Spleen (tissue), 13 donors: ENCODE results near the gene LIG3. TPM values are rescaled to one million over a fixed set of nuclear protein-coding genes. Genes with fewer than 3 reads are reported as not detected.
A peak's percentile ranks its signal among the peaks of the same experiment; 100 is the strongest.
"Not testable (repeated sequence)": the region's sequence is repeated elsewhere in the genome, so short reads cannot be mapped to it uniquely, and the experiment has no call there.

Source experiments
- DNase-seq: peaks from one replicate; pipeline ENCODE4 v3.0.0-alpha.2; 2020
- H3K27ac ChIP-seq, 8 donors: fragments of 200-600 bp; sonication (generic) in 7 of 8; 1 replicate in 4 of 8; 2 replicates in 4 of 8; pipeline versions ENCODE4 v1.5.0 to v1.8.0; 2016 to 2021; ENCODE audit warnings: inconsistent platforms in 4 of 8, mild to moderate bottlenecking in 4 of 8, moderate library complexity in 1 of 8
- H3K27me3 ChIP-seq, 7 donors: fragments of 200-600 bp; sonication (generic) in 6 of 7; replicated peaks in 1 of 7; 1 replicate in 4 of 7; 2 replicates in 3 of 7; pipeline versions ENCODE4 v1.5.0 to v1.8.0; 2016 to 2021; ENCODE audit warnings: inconsistent platforms in 3 of 7, mild to moderate bottlenecking in 1 of 7
- H3K36me3 ChIP-seq, 6 donors: fragments of 200-600 bp; sonication (generic) in 5 of 6; 1 replicate in 4 of 6; 2 replicates in 2 of 6; pipeline versions ENCODE4 v1.5.0 to v1.8.0; 2016 to 2021; ENCODE audit warnings: inconsistent platforms in 2 of 6
- H3K4me1 ChIP-seq, 6 donors: fragments of 200-600 bp; sonication (generic) in 5 of 6; 1 replicate in 3 of 6; 2 replicates in 3 of 6; pipeline versions ENCODE4 v1.5.0 to v1.8.0; 2016 to 2021; ENCODE audit warnings: inconsistent platforms in 3 of 6
- H3K4me3 ChIP-seq, 8 donors: fragments of 200-600 bp; sonication (generic) in 7 of 8; 1 replicate in 4 of 8; 2 replicates in 4 of 8; pipeline versions ENCODE4 v1.5.0 to v1.8.0; 2016 to 2021; ENCODE audit warnings: inconsistent platforms in 4 of 8, mild to moderate bottlenecking in 4 of 8, moderate library complexity in 2 of 8
- H3K9me3 ChIP-seq, 8 donors: fragments of 200-600 bp; sonication (generic) in 7 of 8; 1 replicate in 4 of 8; 2 replicates in 4 of 8; pipeline versions ENCODE4 v1.5.0 to v1.8.0; 2016 to 2021; ENCODE audit warnings: inconsistent platforms in 4 of 8
- POLR2A ChIP-seq, 3 donors: fragments of 450-650 bp; IDR thresholded peaks; one replicate each; pipeline ENCODE4 v1.5.1; 2017; ENCODE audit warnings: antibody characterized with exemption in 3 of 3, mild to moderate bottlenecking in 1 of 3
- POLR2AphosphoS5 ChIP-seq, 3 donors: sonication (generic); formaldehyde crosslinking; IDR thresholded peaks; one replicate each; pipeline ENCODE4 v1.5.1; 2017; ENCODE audit warnings: antibody characterized with exemption in 3 of 3
- WGBS, 5 donors: extraction: QIAGEN DNeasy Blood & Tissue Kit in 3 of 5; methylation state at CpG; one replicate each; pipeline versions ENCODE4 v1.1.5 to v1.1.7; 2013 to 2018; 5-methylcytosine and 5-hydroxymethylcytosine counted together
- intact Hi-C: fragments of 100-400 bp; cut with DNase I; formaldehyde crosslinking; loops from one replicate; pipeline ENCODE4 v1.15.0; 2023; ENCODE audit warnings: low total_unique reads
- long read RNA-seq, 2 donors: transcript quantifications; one replicate each; lab custom pipeline, GENCODE V29; 2026
- polyA plus RNA-seq, 3 donors: library from polyadenylated mRNA; stranded (reverse); fragments of 200-250 nt; gene quantifications; one replicate each; pipeline ENCODE4 v1.2.1, GENCODE V29; 2013
- total RNA-seq, 7 donors: library from RNA; depleted of rRNA in 3 of 7; stranded (reverse); fragments of >200 nt in 3 of 7; fragmentation: NEBNext Ultra II Directional in 4 of 7; extraction: Animal tissue kit (Norgen Biotek cat#: 25700) in 4 of 7; gene quantifications; one replicate each; pipeline versions ENCODE4 v1.1.0 to v1.2.1, GENCODE V29; 2016 to 2021
- TF ChIP-seq, protein P1 (sequence below), 11 experiments: fragments of 200-600 bp in 7 of 11; fragments of 450-650 bp in 4 of 11; sonication (generic) in 4 of 11; IDR thresholded peaks in 8 of 11; conservative IDR thresholded peaks in 3 of 11; 1 replicate in 7 of 11; 2 replicates in 4 of 11; pipeline versions ENCODE4 v1.4.0 to v1.8.0; 2016 to 2021; ENCODE audit warnings: antibody characterized with exemption in 11 of 11, inconsistent platforms in 4 of 11, mild to moderate bottlenecking in 1 of 11
- donor health status: healthy with polysubstance abuse.
- donor health status: DM: no; HTN: no; CAD: no; lungs with moderate emphysema.
- donor health status: DM: no; HTN: no; CAD: no.
- donor health status: Bipolar disorder and iron deficiency.
- donor health status: healthy.
- donor health status: DM: no; HTN: no; CAD: no.
- donor health status: DM: yes; HTN: yes; CAD: no.

Gene LIG3
- total RNA-seq (10 to 100 TPM; 30.9 to 63.1 (median 38.0) TPM), polyA plus RNA-seq (1 to 10 TPM; 4.5 to 9.1 (median 4.7) TPM)
- long read RNA-seq, donor 1, partial matches to known transcripts: 15 of 15 reads
- long read RNA-seq, donor 1, other reads (novel, unspliced or antisense): 0 of 15 reads
- long read RNA-seq, donor 2, partial matches to known transcripts: 0 of 1 reads
- long read RNA-seq, donor 2, other reads (novel, unspliced or antisense): 0 of 1 reads

DNA sequence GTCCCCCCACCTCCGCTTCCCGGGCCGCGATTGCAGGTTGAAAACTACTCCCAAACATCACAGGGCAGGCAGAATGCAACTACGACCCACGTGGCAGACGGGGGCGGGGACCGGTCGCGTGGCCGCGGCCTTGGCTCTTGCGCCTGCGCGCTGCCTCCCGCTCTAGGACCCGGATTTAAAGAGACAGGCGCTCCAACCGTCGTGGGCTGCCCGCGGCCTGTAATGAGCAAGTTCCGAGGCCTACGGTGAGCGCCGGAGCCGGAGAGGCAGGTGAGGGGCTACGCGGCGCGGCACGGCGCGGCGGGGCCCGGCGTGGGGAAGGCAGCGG is at the start of gene LIG3:
LIG3 (plus strand) TSS at position 160 of the 328 bp plus-strand sequence. CDS start 2,494 bp downstream, outside the sequence.
- Histone ChIP-seq H3K27ac (peak within 1 kb of the TSS; percentile 90 to 100 (median 99)), H3K9me3 (no peaks in the 10 kb centered on the region), H3K4me1 (peaks cover 12 to 58% (median 43%) of the 10 kb centered on the region in 6 donors), H3K27me3 (no peaks in the 10 kb centered on the region), H3K36me3 (peaks cover 0 to 23% (median 4%) of the 10 kb centered on the region in 6 donors), H3K4me3 (peak within 1 kb of the TSS; percentile 72 to 92 (median 87))
- WGBS, 5 donors: 0 to 1% (median 0%) methylated on average over 13 to 39 of the region's 39 CpGs
- TF ChIP-seq POLR2A (IDR thresholded peaks at IDR 0.05) (peak in 1 of 3 donors; percentile 56), POLR2AphosphoS5 (IDR thresholded peaks at IDR 0.05) (peak; percentile 88 to 90 (median 90))
- TF ChIP-seq, protein P1, sequence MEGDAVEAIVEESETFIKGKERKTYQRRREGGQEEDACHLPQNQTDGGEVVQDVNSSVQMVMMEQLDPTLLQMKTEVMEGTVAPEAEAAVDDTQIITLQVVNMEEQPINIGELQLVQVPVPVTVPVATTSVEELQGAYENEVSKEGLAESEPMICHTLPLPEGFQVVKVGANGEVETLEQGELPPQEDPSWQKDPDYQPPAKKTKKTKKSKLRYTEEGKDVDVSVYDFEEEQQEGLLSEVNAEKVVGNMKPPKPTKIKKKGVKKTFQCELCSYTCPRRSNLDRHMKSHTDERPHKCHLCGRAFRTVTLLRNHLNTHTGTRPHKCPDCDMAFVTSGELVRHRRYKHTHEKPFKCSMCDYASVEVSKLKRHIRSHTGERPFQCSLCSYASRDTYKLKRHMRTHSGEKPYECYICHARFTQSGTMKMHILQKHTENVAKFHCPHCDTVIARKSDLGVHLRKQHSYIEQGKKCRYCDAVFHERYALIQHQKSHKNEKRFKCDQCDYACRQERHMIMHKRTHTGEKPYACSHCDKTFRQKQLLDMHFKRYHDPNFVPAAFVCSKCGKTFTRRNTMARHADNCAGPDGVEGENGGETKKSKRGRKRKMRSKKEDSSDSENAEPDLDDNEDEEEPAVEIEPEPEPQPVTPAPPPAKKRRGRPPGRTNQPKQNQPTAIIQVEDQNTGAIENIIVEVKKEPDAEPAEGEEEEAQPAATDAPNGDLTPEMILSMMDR (IDR thresholded peaks at IDR 0.05 in 8 of 11, conservative IDR thresholded peaks at IDR 0.05 in 3 of 11): no peak
- intact Hi-C loops: no loop called here
- peak; percentile 97 for DNase-seq

DNA sequence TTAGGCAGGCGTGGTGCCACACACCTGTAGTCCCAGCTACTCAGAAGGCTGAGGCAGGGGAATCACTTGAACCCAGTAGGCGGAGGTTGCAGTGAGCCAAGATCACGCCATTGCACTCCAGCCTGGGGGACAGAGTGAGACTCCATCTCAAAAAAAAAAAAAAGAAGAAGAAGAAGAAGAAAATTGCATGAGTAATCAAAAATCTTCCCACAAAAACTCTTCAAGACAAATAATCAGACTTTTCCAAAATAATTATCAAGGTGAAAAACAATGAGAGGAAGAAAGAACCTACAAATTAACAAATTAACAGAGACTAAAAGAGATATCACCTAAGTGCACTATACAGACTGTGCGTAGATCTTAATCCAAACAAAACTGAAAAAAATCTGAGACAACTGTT is 29.5 kb upstream of the LIG3 start:
- 92 to 96% (median 94%) methylated on average over 4 of the region's 4 CpGs for WGBS, 5 donors
- H3K27me3 ChIP-seq: not testable (repeated sequence)

DNA sequence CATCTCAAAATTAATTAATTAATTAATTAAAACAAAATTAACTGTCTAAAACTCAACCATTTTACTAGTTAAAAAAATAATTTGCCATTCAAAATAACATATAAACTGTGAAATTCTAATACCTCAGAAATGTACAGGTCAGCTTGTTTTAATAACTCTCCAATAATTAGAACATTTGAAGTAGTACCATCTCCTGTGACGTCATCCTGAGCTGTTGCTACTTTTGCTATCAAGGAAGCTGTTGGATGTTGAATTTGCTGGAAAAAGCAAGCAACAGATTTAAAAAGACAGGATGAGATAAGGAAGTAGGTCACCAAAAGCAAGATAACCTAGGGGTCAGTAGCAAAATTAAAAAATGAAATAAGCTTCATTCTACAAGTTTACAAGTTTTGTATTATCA is 21.9 kb upstream of the LIG3 start:
- no peaks in the 10 kb centered on the region for H3K27me3 ChIP-seq
- 69 to 84% (median 75%) methylated on average over 1 of the region's 1 CpG for WGBS, 5 donors
- H3K9me3 ChIP-seq: no peaks in the 10 kb centered on the region
- peaks cover 15 to 26% (median 24%) of the 10 kb centered on the region in 6 donors for H3K4me1 ChIP-seq
- intact Hi-C loops: no loop called here
- TF ChIP-seq POLR2AphosphoS5 (IDR thresholded peaks at IDR 0.05): no peak
- peaks cover 0 to 8% (median 1%) of the 10 kb centered on the region in 6 donors for H3K36me3 ChIP-seq
- no peak overlapping the region for H3K4me3 ChIP-seq
- no peak for DNase-seq
- H3K27ac ChIP-seq: no peak overlapping the region

More for the DNA sequence above, 29.5 kb upstream of the LIG3 start:
- H3K9me3 ChIP-seq, H3K36me3 ChIP-seq, DNase-seq, intact Hi-C loops, H3K4me3 ChIP-seq, H3K4me1 ChIP-seq, H3K27ac ChIP-seq: not testable (repeated sequence)

DNA sequence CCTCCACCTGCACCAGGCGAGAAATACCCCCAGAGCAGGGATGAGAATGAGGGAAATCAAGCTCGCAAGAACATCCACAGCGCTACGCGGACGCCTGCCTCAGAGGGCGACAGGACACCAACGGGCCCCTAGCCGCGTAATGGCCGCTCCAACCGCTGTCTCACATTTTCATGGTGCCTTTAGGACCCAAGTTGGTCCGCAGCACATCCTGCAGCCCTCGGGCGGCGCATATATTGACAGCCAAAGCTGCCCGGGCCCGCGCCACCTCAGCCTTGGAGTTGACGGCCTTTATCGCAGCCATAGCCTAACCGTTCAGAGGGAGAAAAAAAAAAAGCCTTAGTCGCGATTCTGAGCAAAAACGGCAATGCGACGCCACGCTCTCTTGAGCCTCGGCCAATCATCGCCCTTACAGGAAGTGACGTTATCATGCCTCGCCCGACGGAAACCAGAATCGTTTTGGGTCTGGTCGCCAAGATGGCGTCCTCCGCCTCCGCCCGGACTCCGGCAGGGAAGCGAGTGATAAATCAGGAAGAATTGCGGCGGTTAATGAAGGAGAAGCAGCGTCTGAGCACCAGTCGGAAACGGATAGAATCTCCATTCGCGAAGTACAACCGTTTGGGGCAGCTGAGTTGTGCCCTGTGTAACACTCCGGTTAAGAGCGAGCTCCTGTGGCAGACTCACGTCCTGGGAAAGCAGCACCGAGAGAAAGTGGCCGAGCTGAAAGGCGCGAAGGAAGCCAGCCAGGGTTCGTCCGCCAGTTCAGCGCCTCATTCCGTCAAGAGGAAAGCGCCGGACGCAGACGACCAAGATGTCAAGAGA is 19.0 kb upstream of the LIG3 start, which contains the start of the genes CCT6B and ZNF830:
CCT6B (minus strand) TSS at position 368 of the 819 bp plus-strand sequence; CDS start at position 301, 67 bp downstream.
ZNF830 (plus strand) TSS at position 448 of the 819 bp plus-strand sequence; CDS start at position 475, 27 bp downstream.
- Histone ChIP-seq H3K27ac (peak within 1 kb of the TSS; percentile 93 to 99 (median 97)), H3K36me3 (peaks cover 0 to 36% (median 26%) of the 10 kb centered on the region in 6 donors), H3K4me1 (peaks cover 18 to 41% (median 33%) of the 10 kb centered on the region in 6 donors), H3K27me3 (no peaks in the 10 kb centered on the region), H3K4me3 (peak within 1 kb of the TSS; percentile 83 to 98 (median 92)), H3K9me3 (no peaks in the 10 kb centered on the region)
- peak; percentile 93 to 99 (median 98) for TF ChIP-seq POLR2AphosphoS5 (IDR thresholded peaks at IDR 0.05)
- peak; percentile 8 to 54 (median 51) for TF ChIP-seq POLR2A (IDR thresholded peaks at IDR 0.05)
- TF ChIP-seq, protein P1 (IDR thresholded peaks at IDR 0.05 in 8 of 11, conservative IDR thresholded peaks at IDR 0.05 in 3 of 11): peak in 3 of 11 experiments; percentile 14 to 23 (median 15)
- intact Hi-C loops: no loop called here
- WGBS, 5 donors: 0% methylated on average over 45 to 65 of the region's 65 CpGs
- peak; percentile 96 for DNase-seq

DNA sequence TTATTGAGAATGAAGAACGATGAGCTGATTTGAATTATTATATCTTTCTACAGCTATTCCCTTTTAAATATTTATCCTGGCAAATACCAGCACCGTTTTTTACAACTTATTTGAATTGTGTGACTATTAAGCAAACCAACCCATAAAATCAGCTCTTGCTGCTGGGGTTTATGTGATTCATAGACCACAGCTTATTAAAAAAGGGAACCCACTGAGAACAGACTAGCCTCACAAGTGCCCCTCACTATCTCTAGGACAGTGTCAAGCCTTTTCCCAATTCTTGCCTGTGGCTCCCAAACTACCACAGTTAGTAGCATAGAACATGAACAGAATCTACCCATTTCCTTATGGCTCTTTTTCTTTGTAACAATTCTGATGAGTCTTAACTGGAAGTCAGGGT is 6.1 kb upstream of the LIG3 start:
- DNase-seq: no peak
- TF ChIP-seq, protein P1 (IDR thresholded peaks at IDR 0.05 in 8 of 11, conservative IDR thresholded peaks at IDR 0.05 in 3 of 11): no peak
- no peak for TF ChIP-seq POLR2A (IDR thresholded peaks at IDR 0.05)
- no peak for TF ChIP-seq POLR2AphosphoS5 (IDR thresholded peaks at IDR 0.05)
- Histone ChIP-seq H3K4me3 (no peak overlapping the region), H3K4me1 (peaks cover 0 to 3% (median under 1%) of the 10 kb centered on the region in 6 donors), H3K27me3 (no peaks in the 10 kb centered on the region), H3K27ac (no peak overlapping the region), H3K36me3 (peaks cover 0 to 10% (median 0%) of the 10 kb centered on the region in 6 donors), H3K9me3 (no peaks in the 10 kb centered on the region)
- intact Hi-C loops: no loop called here
- 39 to 56% (median 45%) methylated on average over 2 of the region's 2 CpGs for WGBS, 5 donors
